ENCODE results near the gene TMUB1. TPM values are rescaled to one million over a fixed set of nuclear protein-coding genes. Genes with fewer than 3 reads are reported as not detected.

Gene TMUB1
- total RNA-seq, 1 experiment from 2014 or later: 68.1 TPM

DNA sequence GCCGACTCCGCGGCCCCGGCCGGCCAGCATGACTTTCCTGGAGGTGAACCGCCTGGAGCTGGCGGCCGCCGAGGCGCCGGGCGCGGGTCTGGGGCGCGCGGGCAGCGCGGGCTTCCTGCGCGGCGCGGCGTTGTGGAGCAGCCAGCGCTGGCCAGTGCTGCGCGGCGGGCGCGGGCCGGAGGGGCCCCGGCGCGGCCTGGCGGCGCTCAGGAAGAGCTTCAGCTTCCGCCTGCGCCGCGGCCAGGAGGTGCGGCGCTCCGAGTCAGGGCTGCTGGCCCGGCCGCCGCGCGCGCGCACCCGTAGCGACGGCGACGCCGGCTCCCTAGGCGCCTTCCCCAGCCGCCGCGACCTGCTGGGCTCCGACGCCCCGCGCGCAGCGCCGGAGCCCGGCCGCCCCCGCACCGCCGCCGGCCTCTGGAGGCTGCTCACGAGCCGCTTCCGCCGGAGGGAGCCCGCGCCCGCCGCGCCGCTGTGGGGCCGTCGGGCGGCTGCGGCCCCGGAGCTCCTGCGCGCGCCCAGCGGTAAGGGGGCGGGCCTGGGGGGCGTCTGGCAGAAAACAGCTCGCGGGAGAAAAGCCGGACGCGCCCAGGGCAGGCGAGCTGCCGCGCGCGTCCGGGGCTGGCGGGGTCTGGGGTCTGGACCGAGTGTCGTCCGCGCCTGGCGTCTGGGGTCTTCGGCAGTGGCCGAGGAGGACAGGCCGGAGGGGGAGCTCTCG is 32.0 kb upstream of the TMUB1 start:
- no peak for TF ChIP-seq CTCF (IDR thresholded peaks at IDR 0.05; ENCODE audit: insufficient read depth in 1 of 2, low read depth in 1 of 2, low read length in 1 of 2, severe bottlenecking in 1 of 2, unreplicated experiment in 1 of 2)
- no peak for DNase-seq
- Mint-ChIP-seq H3K27ac (ENCODE audit: unreplicated experiment) (peak overlapping the region; percentile 59), H3K27me3 (ENCODE audit: insufficient read depth, unreplicated experiment) (no peaks in the 10 kb centered on the region), H3K9me3 (ENCODE audit: unreplicated experiment) (no peaks in the 10 kb centered on the region), H3K4me1 (ENCODE audit: low read depth, unreplicated experiment) (peaks cover 28% of the 10 kb centered on the region), H3K4me3 (ENCODE audit: unreplicated experiment) (no peak overlapping the region), H3K36me3 (ENCODE audit: insufficient read depth, unreplicated experiment) (peaks cover 11% of the 10 kb centered on the region)
- H3K27me3 ChIP-seq (replicated peaks; ENCODE audit: control insufficient read depth, insufficient read depth, low read length): no peaks in the 10 kb centered on the region
- H3K36me3 ChIP-seq (ENCODE audit: control insufficient read depth, insufficient read depth, low read length): no peaks in the 10 kb centered on the region; the same call in 1 of the 2 replicates
- intact Hi-C loops (cut with micrococcal nuclease; ENCODE audit: unreplicated experiment): no loop called here
- no TSS peak for BruUV-seq (replicated peaks)
- no peaks in the 10 kb centered on the region for H3K9me3 ChIP-seq
- no peak overlapping the region for H3K4me3 ChIP-seq (ENCODE audit: low read depth, low read length)
- ChIA-PET POLR2A (no interaction called here), CTCF (interaction anchor here (0.6 kb wide), 1 partner anchor 52 kb away, joined by 3 read pairs; no protein-coding TSS in a partner anchor)
- peaks cover 46% of the 10 kb centered on the region for H3K4me1 ChIP-seq

DNA sequence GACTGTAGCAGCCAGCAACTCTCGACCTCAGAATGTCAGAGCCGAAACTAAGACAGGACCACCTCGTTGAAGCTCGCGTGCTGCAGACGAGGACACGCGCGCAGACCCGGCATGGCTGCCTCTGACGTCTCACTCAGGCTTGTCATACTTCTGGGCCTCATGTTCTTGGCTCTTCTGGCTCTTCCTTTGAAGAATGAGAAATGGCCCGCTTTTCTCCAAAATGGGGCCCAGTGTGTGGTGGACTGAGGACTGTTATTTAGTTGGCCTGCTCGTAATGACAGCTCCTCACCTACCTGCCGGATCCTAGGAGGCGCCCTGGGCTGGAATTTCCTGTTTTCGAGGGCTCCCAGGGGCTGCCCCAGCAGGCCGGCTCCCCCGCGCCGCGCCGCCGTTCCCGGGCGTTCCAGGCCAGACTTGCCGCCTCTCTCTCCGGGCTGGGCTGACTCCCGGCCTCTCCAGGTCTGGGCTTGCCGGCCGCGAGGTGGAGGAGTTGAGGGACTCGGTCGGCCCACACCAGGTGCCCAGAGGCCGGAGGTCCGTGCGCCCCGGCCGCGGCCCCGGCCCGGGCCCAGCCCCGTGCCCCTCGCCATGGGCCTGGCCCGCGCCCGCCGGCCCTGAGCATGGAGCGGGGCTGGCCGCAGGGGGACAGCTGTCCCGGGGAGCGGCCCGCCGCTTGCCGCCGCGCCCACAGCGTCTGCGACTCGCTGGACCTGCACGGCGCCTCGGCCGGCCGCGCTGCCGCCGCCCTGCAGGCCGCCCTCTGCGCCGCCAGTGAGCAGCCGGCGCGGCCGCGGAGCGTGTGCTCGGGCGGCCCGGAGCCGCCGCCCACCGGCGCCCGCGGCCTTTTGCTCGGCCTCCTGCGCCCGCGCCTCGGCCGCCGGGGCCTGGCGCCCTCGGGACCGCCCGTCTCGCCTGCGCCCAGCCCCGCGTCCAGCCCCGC is 31.1 kb upstream of the TMUB1 start:
- H3K4me3 ChIP-seq (ENCODE audit: low read depth, low read length): no peak overlapping the region
- H3K9me3 Mint-ChIP-seq (ENCODE audit: unreplicated experiment): no peaks in the 10 kb centered on the region
- no peaks in the 10 kb centered on the region for H3K9me3 ChIP-seq
- no peak for DNase-seq
- H3K36me3 ChIP-seq (ENCODE audit: control insufficient read depth, insufficient read depth, low read length): no peaks in the 10 kb centered on the region; the same call in 1 of the 2 replicates
- H3K27ac Mint-ChIP-seq (ENCODE audit: unreplicated experiment): peak overlapping the region; percentile 81
- ChIA-PET CTCF (interaction anchor here (0.5 to 1.1 kb wide), 3 partner anchors 9 to 190 kb away, joined by 3 to 4 read pairs (median 3); no protein-coding TSS in a partner anchor), POLR2A (interaction anchor here (0.8 kb wide), 1 partner anchor 26 kb away, joined by 3 read pairs; no protein-coding TSS in a partner anchor)
- intact Hi-C loops (cut with micrococcal nuclease; ENCODE audit: unreplicated experiment): loop anchor here (5.0 kb wide), 1 partner anchor 102 kb away; no protein-coding TSS in a partner anchor
- BruUV-seq (replicated peaks): no TSS peak
- H3K27me3 ChIP-seq (replicated peaks; ENCODE audit: control insufficient read depth, insufficient read depth, low read length): no peaks in the 10 kb centered on the region
- peaks cover 46% of the 10 kb centered on the region for H3K4me1 ChIP-seq
- peaks cover 33% of the 10 kb centered on the region for H3K4me1 Mint-ChIP-seq (ENCODE audit: low read depth, unreplicated experiment)
- H3K27me3 Mint-ChIP-seq (ENCODE audit: insufficient read depth, unreplicated experiment): no peaks in the 10 kb centered on the region
- H3K36me3 Mint-ChIP-seq (ENCODE audit: insufficient read depth, unreplicated experiment): peaks cover 13% of the 10 kb centered on the region
- peak overlapping the region; percentile 29 for H3K4me3 Mint-ChIP-seq (ENCODE audit: unreplicated experiment)
- no peak for TF ChIP-seq CTCF (IDR thresholded peaks at IDR 0.05; ENCODE audit: insufficient read depth in 1 of 2, low read depth in 1 of 2, low read length in 1 of 2, severe bottlenecking in 1 of 2, unreplicated experiment in 1 of 2)
